DND-41 (cell line): ENCODE measurements around the gene GPD1.

Experiments used
- ATAC-seq: fragments of 200-7000 bp; cut with Tn5 transposase; 3 replicates; pipeline ENCODE4 v1.9.1; 2021; ENCODE audit warnings: low read depth; ENCODE audit not compliant: insufficient read depth
- DNase-seq: peaks from one replicate; pipeline ENCODE4 v3.0.0-alpha.2; 2020
- H2AFZ ChIP-seq: 2 replicates; pipeline ENCODE4 v1.6.0; 2012; ENCODE audit warnings: low read depth, low read length
- H3K27ac ChIP-seq: 2 replicates; pipeline ENCODE4 v1.5.1; 2012; ENCODE audit warnings: low read length, inconsistent platforms
- H3K27me3 ChIP-seq: fragments of 200-600 bp; sonication (generic); 2 replicates; pipeline ENCODE4 v1.6.0; 2012; ENCODE audit warnings: low read length, mild to moderate bottlenecking, inconsistent platforms; ENCODE audit not compliant: insufficient read depth, poor library complexity
- H3K36me3 ChIP-seq: 2 replicates; pipeline ENCODE4 v1.5.1; 2012; ENCODE audit warnings: low read length, inconsistent platforms; ENCODE audit not compliant: insufficient read depth
- H3K4me1 ChIP-seq: 2 replicates; pipeline ENCODE4 v1.5.1; 2012; ENCODE audit warnings: mild to moderate bottlenecking, low read length; ENCODE audit not compliant: insufficient read depth
- H3K4me2 ChIP-seq: 2 replicates; pipeline ENCODE4 v1.6.0; 2012; ENCODE audit warnings: mild to moderate bottlenecking, moderate library complexity, low read length, inconsistent platforms; ENCODE audit not compliant: insufficient read depth
- H3K4me3 ChIP-seq, 2 experiments: fragments of 200-600 bp in 1 of 2; shearing (Covaris generic) in 1 of 2; 2 replicates each; pipeline ENCODE4 v1.5.1; 2012 to 2016; ENCODE audit warnings: inconsistent platforms in 2 of 2, low read length in 2 of 2, mild to moderate bottlenecking in 2 of 2, low read depth in 1 of 2, moderate library complexity in 1 of 2
- H3K79me2 ChIP-seq: 2 replicates; pipeline ENCODE4 v1.6.0; 2012; ENCODE audit warnings: low read length, inconsistent platforms; ENCODE audit not compliant: insufficient read depth
- H3K9ac ChIP-seq: 2 replicates; pipeline ENCODE4 v1.6.0; 2012; ENCODE audit warnings: low read depth, mild to moderate bottlenecking, inconsistent platforms, low read length, moderate library complexity
- H3K9me3 ChIP-seq: 2 replicates; pipeline ENCODE4 v1.5.1; 2012; ENCODE audit warnings: low read length, moderate library complexity, mild to moderate bottlenecking, inconsistent platforms; ENCODE audit not compliant: insufficient read depth, severe bottlenecking
- H4K20me1 ChIP-seq: 2 replicates; pipeline ENCODE4 v1.6.0; 2012; ENCODE audit warnings: low read length; ENCODE audit not compliant: insufficient read depth
- EZH2 ChIP-seq: IDR thresholded peaks from 3 replicates; pipeline ENCODE4 v1.6.1; 2012; ENCODE audit warnings: borderline replicate concordance, low read depth, mild to moderate bottlenecking, moderate library complexity, low read length, inconsistent platforms; ENCODE audit not compliant: severe bottlenecking
- TF ChIP-seq, protein P1 (sequence below): IDR thresholded peaks from 2 replicates; pipeline ENCODE4 v1.5.1; 2012; ENCODE audit warnings: borderline replicate concordance, low read length, moderate library complexity, mild to moderate bottlenecking; ENCODE audit not compliant: poor library complexity, severe bottlenecking; ENCODE audit errors: extremely low read depth

The GPD1 gene

DNA sequence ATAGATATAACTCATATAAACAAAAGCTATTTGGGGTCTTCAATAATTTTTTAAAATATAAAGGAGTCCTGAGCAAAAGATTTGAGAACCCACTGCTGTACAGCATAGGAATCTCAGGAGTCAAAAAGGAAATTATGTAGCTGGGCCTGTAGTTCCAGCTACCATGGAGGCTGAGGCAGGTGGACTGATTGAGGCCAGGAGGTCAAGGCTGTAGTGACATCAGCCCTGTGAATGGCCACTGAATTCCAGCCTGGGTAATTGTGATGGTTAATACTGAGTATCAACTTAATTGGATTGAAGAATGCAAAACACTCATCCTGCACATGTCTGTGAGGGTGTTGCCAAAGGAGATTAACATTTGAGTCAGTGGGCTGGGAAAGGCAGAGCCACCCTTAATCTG lies 52.8 kb downstream of the GPD1 start:
- Histone ChIP-seq H2AFZ (no peak overlapping the region), H3K9ac (no peak overlapping the region), H3K79me2 (peaks cover 74% of the 10 kb centered on the region), H4K20me1 (peaks cover 11% of the 10 kb centered on the region; the same call in 1 of the 2 replicates), H3K4me1 (no peaks in the 10 kb centered on the region), H3K9me3 (no peaks in the 10 kb centered on the region), H3K4me2 (no peak overlapping the region), H3K4me3 (no peak overlapping the region), H3K36me3 (peaks cover 12% of the 10 kb centered on the region), H3K27ac (no peak overlapping the region), H3K27me3 (no peaks in the 10 kb centered on the region)
- TF ChIP-seq EZH2: no peak
- TF ChIP-seq, protein P1, sequence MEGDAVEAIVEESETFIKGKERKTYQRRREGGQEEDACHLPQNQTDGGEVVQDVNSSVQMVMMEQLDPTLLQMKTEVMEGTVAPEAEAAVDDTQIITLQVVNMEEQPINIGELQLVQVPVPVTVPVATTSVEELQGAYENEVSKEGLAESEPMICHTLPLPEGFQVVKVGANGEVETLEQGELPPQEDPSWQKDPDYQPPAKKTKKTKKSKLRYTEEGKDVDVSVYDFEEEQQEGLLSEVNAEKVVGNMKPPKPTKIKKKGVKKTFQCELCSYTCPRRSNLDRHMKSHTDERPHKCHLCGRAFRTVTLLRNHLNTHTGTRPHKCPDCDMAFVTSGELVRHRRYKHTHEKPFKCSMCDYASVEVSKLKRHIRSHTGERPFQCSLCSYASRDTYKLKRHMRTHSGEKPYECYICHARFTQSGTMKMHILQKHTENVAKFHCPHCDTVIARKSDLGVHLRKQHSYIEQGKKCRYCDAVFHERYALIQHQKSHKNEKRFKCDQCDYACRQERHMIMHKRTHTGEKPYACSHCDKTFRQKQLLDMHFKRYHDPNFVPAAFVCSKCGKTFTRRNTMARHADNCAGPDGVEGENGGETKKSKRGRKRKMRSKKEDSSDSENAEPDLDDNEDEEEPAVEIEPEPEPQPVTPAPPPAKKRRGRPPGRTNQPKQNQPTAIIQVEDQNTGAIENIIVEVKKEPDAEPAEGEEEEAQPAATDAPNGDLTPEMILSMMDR: no peak
- no peak for ATAC-seq
- no peak for DNase-seq

GRCh38 chr12:50157259-50157658 lies 53.5 kb downstream of the GPD1 start:
- H3K9me3 ChIP-seq: no peaks in the 10 kb centered on the region
- no peak overlapping the region for H3K4me2 ChIP-seq
- no peak overlapping the region for H3K9ac ChIP-seq
- ATAC-seq (no peak), DNase-seq (no peak)
- H2AFZ ChIP-seq: no peak overlapping the region
- H3K27ac ChIP-seq: no peak overlapping the region
- H3K4me1 ChIP-seq: no peaks in the 10 kb centered on the region
- no peak overlapping the region for H3K4me3 ChIP-seq
- H3K27me3 ChIP-seq: no peaks in the 10 kb centered on the region
- TF ChIP-seq, protein P1: no peak
- TF ChIP-seq EZH2: no peak
- peaks cover 9% of the 10 kb centered on the region; the same call in 1 of the 2 replicates for H4K20me1 ChIP-seq
- peaks cover 12% of the 10 kb centered on the region for H3K36me3 ChIP-seq
- H3K79me2 ChIP-seq: peaks cover 73% of the 10 kb centered on the region

GRCh38 chr12:50160643-50161042 lies 56.8 kb downstream of the GPD1 start:
- Histone ChIP-seq H3K9me3 (no peaks in the 10 kb centered on the region), H3K27ac (no peak overlapping the region), H3K79me2 (peaks cover 84% of the 10 kb centered on the region), H3K4me2 (no peak overlapping the region), H3K27me3 (no peaks in the 10 kb centered on the region), H3K36me3 (peaks cover 9% of the 10 kb centered on the region; the same call in 1 of the 2 replicates), H3K4me3 (no peak overlapping the region), H4K20me1 (peaks cover 9% of the 10 kb centered on the region; the same call in 1 of the 2 replicates), H3K4me1 (peaks cover 11% of the 10 kb centered on the region), H2AFZ (no peak overlapping the region), H3K9ac (no peak overlapping the region)
- TF ChIP-seq, protein P1: no peak
- no peak for TF ChIP-seq EZH2
- ATAC-seq (no peak), DNase-seq (no peak)
